Neural crest cell (in vitro differentiated cells): ENCODE results near the gene CCN5. TPM values are rescaled to one million over a fixed set of nuclear protein-coding genes. Genes with fewer than 3 reads are reported as not detected.
"Not testable (repeated sequence)": the region's sequence is repeated elsewhere in the genome, so short reads cannot be mapped to it uniquely, and the experiment has no call there.

Experiments
- DNase-seq: peaks from one replicate; pipeline ENCODE4 v3.0.0; 2021; ENCODE audit warnings: low read depth, mixed read lengths, low spot score
- H3K27ac Mint-ChIP-seq: one replicate; pipeline ENCODE4 v1.8.0; 2021; ENCODE audit warnings: mild to moderate bottlenecking, mixed read lengths; ENCODE audit not compliant: unreplicated experiment
- H3K27me3 Mint-ChIP-seq: 2 replicates; pipeline ENCODE4 v1.8.0; 2021; ENCODE audit warnings: low read depth, mild to moderate bottlenecking, mixed read lengths
- H3K36me3 Mint-ChIP-seq: 2 replicates; pipeline ENCODE4 v1.8.0; 2021; ENCODE audit warnings: low read depth, mild to moderate bottlenecking, mixed read lengths
- H3K4me1 Mint-ChIP-seq: 2 replicates; pipeline ENCODE4 v1.8.0; 2021; ENCODE audit warnings: mixed read lengths
- H3K4me3 Mint-ChIP-seq: one replicate; pipeline ENCODE4 v1.8.0; 2021; ENCODE audit warnings: mild to moderate bottlenecking, mixed read lengths
- H3K9me3 Mint-ChIP-seq: 2 replicates; pipeline ENCODE4 v1.8.0; 2021; ENCODE audit warnings: mixed read lengths
- CTCF ChIP-seq: fragments of 200-600 bp; sonication (generic); conservative IDR thresholded peaks from 2 replicates; pipeline ENCODE4 v1.5.0; 2021; ENCODE audit warnings: antibody characterized with exemption, mild to moderate bottlenecking
- total RNA-seq: library from RNA; stranded (reverse); gene quantifications from 2 replicates; pipeline ENCODE4 v1.2.1, GENCODE V29; 2021

The CCN5 gene
- total RNA-seq, 1 donor from 2014 or later: not detected

GRCh38 chr20:44694159-44694558 is 21.0 kb upstream of the CCN5 start:
- H3K9me3 Mint-ChIP-seq: peaks cover 4% of the 10 kb centered on the region
- no peaks in the 10 kb centered on the region for H3K27me3 Mint-ChIP-seq
- no peak overlapping the region for H3K4me3 Mint-ChIP-seq
- no peaks in the 10 kb centered on the region for H3K36me3 Mint-ChIP-seq
- no peak overlapping the region for H3K27ac Mint-ChIP-seq
- H3K4me1 Mint-ChIP-seq: peaks cover 12% of the 10 kb centered on the region
- no peak for DNase-seq
- TF ChIP-seq CTCF: no peak

- Mint-ChIP-seq H3K4me1 (peaks cover 12% of the 10 kb centered on the region), H3K27me3 (no peaks in the 10 kb centered on the region), H3K4me3 (no peak overlapping the region), H3K27ac (no peak overlapping the region), H3K9me3 (peaks cover 4% of the 10 kb centered on the region), H3K36me3 (no peaks in the 10 kb centered on the region)
- no peak for TF ChIP-seq CTCF
- DNase-seq: no peak
Observed at GRCh38 chr20:44695295-44695673, 19.9 kb upstream of the CCN5 start.

GRCh38 chr20:44695674-44696300 is 19.4 kb upstream of the CCN5 start:
- Mint-ChIP-seq H3K27me3 (no peaks in the 10 kb centered on the region), H3K36me3 (no peaks in the 10 kb centered on the region), H3K9me3 (peaks cover 4% of the 10 kb centered on the region), H3K4me3 (no peak overlapping the region), H3K27ac (no peak overlapping the region), H3K4me1 (peaks cover 12% of the 10 kb centered on the region)
- DNase-seq: no peak
- no peak for TF ChIP-seq CTCF

- no peak for TF ChIP-seq CTCF
- no peak for DNase-seq
- no peak overlapping the region for H3K27ac Mint-ChIP-seq
- peaks cover 4% of the 10 kb centered on the region for H3K9me3 Mint-ChIP-seq
- H3K27me3 Mint-ChIP-seq: no peaks in the 10 kb centered on the region
- H3K36me3 Mint-ChIP-seq: no peaks in the 10 kb centered on the region
- H3K4me3 Mint-ChIP-seq: no peak overlapping the region
- H3K4me1 Mint-ChIP-seq: peaks cover 12% of the 10 kb centered on the region
Observed at GRCh38 chr20:44696315-44696714, 18.9 kb upstream of the CCN5 start.

- not testable (repeated sequence) for H3K9me3 Mint-ChIP-seq, H3K36me3 Mint-ChIP-seq, DNase-seq, H3K27me3 Mint-ChIP-seq, H3K4me3 Mint-ChIP-seq, H3K27ac Mint-ChIP-seq
- H3K4me1 Mint-ChIP-seq: peaks cover 16% of the 10 kb centered on the region
Observed at GRCh38 chr20:44697041-44697440, 18.1 kb upstream of the CCN5 start.

GRCh38 chr20:44698351-44698750 is 16.8 kb upstream of the CCN5 start:
- H3K4me3 Mint-ChIP-seq: no peak overlapping the region
- H3K4me1 Mint-ChIP-seq: peaks cover 6% of the 10 kb centered on the region
- no peaks in the 10 kb centered on the region for H3K27me3 Mint-ChIP-seq
- no peak for DNase-seq
- no peaks in the 10 kb centered on the region for H3K9me3 Mint-ChIP-seq
- no peak for TF ChIP-seq CTCF
- no peaks in the 10 kb centered on the region for H3K36me3 Mint-ChIP-seq
- no peak overlapping the region for H3K27ac Mint-ChIP-seq
